ENCODE results near the gene DLAT.
A peak's percentile ranks its signal among the peaks of the same experiment; 100 is the strongest.
"Not testable (repeated sequence)": the region's sequence is repeated elsewhere in the genome, so short reads cannot be mapped to it uniquely, and the experiment has no call there.

DLAT gene

DNA sequence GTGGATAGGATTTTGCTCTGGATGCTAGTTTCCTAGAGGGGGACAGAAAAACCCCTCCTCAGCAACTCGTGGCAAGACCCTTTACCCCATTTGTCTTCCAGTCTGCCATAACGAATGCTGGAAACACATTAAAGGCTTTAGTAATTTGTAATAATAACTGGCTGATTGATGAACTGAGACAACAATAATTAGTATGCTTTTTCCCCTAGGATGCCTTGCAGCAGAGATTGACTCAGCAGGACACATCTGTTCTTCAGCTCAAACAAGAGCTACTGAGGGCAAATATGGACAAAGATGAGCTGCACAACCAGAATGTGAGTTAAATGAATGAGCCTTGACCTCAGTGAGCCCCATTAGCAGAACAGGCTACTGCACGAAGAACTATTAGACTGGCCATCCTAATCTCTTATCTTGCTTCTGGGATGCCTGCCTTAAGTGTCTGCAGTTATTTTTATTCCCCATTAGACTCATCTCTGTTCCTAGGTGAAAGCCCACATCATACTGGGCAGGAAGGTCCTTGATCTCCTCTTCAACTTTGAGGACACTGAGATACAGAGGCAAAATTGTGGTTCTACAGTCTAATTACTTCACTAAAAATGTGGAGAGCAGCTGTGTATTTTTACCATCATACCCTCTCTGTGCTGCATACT is 32.9 kb upstream of the DLAT start:
- Mint-ChIP-seq H3K4me1 (no peaks in the 10 kb centered on the region), H3K36me3 (no peaks in the 10 kb centered on the region), H3K4me3 (no peak overlapping the region), H3K9me3 (no peaks in the 10 kb centered on the region), H3K27ac (no peak overlapping the region), H3K27me3 (no peaks in the 10 kb centered on the region)
- DNase-seq (no peak), ATAC-seq (replicated peaks) (no peak)

DNA sequence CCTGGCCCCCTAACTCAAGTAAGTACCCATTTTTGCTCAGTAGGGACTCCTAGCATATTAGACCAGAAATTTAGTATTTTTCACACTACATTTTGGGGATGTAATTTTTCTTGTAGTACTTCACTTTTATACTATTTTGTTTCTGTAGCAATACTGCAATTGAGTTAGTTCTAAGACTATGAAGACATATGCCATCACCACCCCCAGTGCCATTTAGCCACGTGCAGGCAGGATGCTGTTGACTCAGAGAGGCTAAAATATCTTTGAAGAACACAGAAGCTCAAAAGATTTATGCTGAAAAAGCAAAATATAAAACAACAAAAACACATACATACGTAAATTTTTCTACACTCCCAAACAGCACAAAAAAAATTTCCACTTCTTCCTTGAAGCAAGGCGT is 29.1 kb upstream of the DLAT start:
- Mint-ChIP-seq H3K27me3 (peaks cover 4 to 8% of the 10 kb centered on the region in 2 donors), H3K27ac (no peak overlapping the region), H3K36me3 (no peaks in the 10 kb centered on the region), H3K4me3 (no peak overlapping the region), H3K9me3 (no peaks in the 10 kb centered on the region), H3K4me1 (peaks cover 2 to 4% of the 10 kb centered on the region in 2 donors)
- ATAC-seq (replicated peaks) (no peak), DNase-seq (no peak)

DNA sequence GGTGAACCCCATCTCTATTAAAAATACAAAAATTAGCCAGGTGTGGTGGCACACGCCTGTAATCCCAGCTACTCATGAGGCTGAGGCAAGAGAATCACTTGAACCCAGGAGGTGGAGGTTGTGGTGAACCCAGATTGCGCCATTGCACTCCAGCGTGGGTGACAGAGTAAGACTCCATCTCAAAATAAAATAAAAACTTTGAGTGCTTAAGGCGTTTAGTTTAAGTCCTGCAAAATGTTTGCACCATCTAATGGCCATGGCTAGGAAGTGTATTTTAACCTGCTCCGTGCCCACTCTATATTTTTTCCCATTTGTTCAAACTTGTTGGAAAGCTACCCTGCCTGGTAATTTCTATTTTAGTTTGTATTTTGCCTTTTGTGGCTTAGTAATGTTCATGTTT is 28.5 kb upstream of the DLAT start:
- not testable (repeated sequence) for ATAC-seq (replicated peaks); H3K36me3 Mint-ChIP-seq; H3K4me1 Mint-ChIP-seq; H3K27ac Mint-ChIP-seq; H3K4me3 Mint-ChIP-seq; H3K9me3 Mint-ChIP-seq; DNase-seq
- peaks cover 8 to 13% of the 10 kb centered on the region in 2 donors for H3K27me3 Mint-ChIP-seq

DNA sequence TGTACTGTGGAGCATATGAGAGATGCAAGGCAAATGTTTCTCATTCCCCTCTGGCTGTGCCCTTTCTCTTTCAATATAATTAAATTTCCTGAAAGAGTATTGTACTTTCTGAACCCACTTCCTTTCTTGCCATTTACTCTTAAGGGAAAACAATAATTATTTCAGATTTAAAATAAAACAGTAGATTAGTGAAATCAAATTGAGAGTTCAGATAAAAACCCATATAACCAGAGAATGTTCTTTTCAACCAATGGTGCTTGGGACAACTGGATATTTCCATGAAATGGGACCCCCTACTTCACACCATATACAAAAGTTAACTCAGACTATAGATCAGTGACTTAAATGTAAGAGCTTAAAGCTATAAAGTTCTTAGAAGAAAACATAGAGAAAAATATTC is 26.1 kb upstream of the DLAT start:
- no peaks in the 10 kb centered on the region for H3K9me3 Mint-ChIP-seq
- no peak overlapping the region for H3K4me3 Mint-ChIP-seq
- ATAC-seq (replicated peaks) (no peak), DNase-seq (no peak)
- no peak overlapping the region for H3K27ac Mint-ChIP-seq
- peaks cover 17 to 21% of the 10 kb centered on the region in 2 donors for H3K27me3 Mint-ChIP-seq
- no peaks in the 10 kb centered on the region for H3K36me3 Mint-ChIP-seq
- H3K4me1 Mint-ChIP-seq, result peaks cover 2 to 4% of the 10 kb centered on the region in 2 donors

DNA sequence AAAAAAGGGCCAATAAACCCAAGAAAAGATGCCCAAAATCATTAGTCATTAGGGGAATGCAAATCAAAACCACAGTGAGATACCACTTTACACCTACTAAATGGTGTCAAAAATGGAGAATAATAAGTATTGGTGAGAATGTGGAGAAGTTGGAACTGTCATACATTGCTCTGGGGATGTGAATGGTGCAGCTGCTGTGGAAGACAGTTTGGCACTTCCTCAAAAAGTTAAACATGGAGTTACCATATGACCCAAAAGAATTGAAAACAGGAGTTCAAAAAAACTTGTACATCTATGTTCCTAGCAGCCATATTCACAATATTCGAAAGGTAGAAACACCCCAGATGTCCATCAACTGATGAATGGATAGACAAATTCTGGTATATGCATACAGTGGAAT is 24.5 kb upstream of the DLAT start:
- no peak for DNase-seq
- H3K4me3 Mint-ChIP-seq, result no peak overlapping the region
- H3K9me3 Mint-ChIP-seq, result no peaks in the 10 kb centered on the region
- peaks cover 23 to 30% of the 10 kb centered on the region in 2 donors for H3K27me3 Mint-ChIP-seq
- ATAC-seq (replicated peaks), result no peak
- peaks cover 4 to 11% of the 10 kb centered on the region in 2 donors for H3K4me1 Mint-ChIP-seq
- peaks cover 0 to 5% of the 10 kb centered on the region in 2 donors for H3K36me3 Mint-ChIP-seq
- no peak overlapping the region for H3K27ac Mint-ChIP-seq

DNA sequence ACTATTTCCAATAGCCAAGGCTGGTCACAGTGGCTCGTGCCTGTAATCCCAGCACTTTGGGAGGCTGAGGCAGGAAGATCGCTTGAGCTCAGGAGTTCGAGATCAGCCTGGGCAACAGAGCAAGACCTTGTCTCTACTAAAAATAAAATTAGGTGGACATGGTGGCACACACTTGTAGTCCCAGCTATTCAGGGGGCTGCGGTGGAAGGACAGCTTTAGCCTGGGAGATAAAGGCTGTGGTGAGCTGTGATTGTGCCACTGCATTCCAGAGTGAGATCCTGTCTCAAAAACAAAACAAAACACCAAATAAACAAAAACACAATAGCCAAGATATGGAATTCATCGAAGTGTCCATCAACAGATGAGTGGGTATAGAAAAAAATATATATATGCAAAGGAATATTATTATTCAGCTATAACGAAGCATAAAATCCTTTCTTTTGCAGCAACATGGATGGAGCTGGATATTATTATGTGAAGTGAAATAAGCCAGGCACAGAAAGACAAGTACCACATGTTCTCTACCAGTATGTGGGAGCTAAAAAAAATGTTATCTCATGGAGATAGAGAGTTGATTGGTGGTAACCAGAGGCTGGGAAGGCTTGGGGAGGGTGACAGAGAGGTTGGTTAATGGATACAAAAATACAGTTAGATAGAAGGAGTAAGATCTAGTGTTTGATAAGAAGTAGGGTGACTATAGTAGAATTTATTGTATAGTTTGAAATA is 22.6 kb upstream of the DLAT start:
- no peaks in the 10 kb centered on the region for H3K9me3 Mint-ChIP-seq

DNA sequence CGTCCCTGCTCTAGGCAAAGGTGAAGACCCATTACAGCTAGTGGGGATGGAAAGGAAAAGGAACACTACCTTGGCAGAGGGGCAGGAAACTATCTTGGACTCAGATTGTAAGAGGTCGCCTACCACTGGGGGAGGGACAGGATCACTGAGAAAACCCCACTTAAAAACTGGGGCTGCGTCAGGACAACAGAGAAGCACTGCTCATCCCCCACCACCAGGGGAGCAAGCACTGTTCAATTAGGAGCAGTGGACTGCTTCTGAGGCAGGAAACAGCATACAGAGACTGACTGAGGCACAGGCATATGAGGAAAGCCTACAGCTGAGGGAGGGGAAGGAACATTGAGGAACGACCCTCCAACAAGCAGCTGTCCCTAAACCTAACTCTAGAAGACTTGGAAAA is 20.8 kb upstream of the DLAT start:
- ATAC-seq (replicated peaks) (peak; percentile 82 to 85), DNase-seq (no peak)
- no peaks in the 10 kb centered on the region for H3K9me3 Mint-ChIP-seq
- H3K36me3 Mint-ChIP-seq, result peaks cover 0 to 5% of the 10 kb centered on the region in 2 donors
- no peak overlapping the region for H3K4me3 Mint-ChIP-seq
- H3K27ac Mint-ChIP-seq, result no peak overlapping the region
- H3K4me1 Mint-ChIP-seq, result peaks cover 1 to 7% of the 10 kb centered on the region in 2 donors
- peaks cover 42 to 51% of the 10 kb centered on the region in 2 donors for H3K27me3 Mint-ChIP-seq

More for the DNA sequence above, 22.6 kb upstream of the DLAT start:
- peaks cover 0 to 5% of the 10 kb centered on the region in 2 donors for H3K36me3 Mint-ChIP-seq
- peaks cover 32 to 38% of the 10 kb centered on the region in 2 donors for H3K27me3 Mint-ChIP-seq
- no peak overlapping the region for H3K27ac Mint-ChIP-seq
- ATAC-seq (replicated peaks), result no peak
- H3K4me3 Mint-ChIP-seq, result no peak overlapping the region
- no peak for DNase-seq
- peaks cover 4 to 11% of the 10 kb centered on the region in 2 donors for H3K4me1 Mint-ChIP-seq

DNA sequence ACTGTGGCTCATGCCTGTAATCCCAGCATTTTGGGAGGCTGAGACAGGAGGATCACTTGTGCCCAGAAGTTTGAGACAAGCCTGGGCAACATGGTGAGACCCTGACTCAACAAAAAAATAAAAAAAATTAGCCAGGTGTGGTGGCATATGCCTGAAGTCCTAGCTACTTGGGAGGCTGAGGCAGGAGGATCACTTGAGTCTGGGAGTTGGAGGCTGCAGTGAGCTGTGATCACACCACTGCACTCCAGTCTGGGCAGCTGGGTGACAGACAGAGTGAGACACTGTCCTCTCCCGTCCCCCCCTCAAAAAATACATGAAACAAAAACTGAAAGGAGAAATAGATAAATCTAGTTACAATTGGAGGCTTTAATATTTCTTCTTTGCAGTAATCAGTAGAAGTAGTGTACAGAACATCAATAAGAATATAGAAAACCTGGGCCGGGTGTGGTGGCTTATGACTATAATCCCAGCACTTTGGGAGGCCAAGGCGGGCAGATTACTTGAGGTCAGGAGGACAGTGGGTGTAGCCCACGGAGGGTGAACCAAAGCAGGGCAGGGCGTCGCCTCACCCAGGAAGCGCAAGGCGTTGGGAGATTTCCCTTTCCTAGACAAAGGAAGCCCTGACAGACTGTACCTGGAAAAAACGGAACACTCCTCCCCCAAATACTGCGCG is 19.6 kb upstream of the DLAT start:
- no peak for DNase-seq
- peaks cover 1 to 13% of the 10 kb centered on the region in 2 donors for H3K4me1 Mint-ChIP-seq
- no peaks in the 10 kb centered on the region for H3K9me3 Mint-ChIP-seq

DNA sequence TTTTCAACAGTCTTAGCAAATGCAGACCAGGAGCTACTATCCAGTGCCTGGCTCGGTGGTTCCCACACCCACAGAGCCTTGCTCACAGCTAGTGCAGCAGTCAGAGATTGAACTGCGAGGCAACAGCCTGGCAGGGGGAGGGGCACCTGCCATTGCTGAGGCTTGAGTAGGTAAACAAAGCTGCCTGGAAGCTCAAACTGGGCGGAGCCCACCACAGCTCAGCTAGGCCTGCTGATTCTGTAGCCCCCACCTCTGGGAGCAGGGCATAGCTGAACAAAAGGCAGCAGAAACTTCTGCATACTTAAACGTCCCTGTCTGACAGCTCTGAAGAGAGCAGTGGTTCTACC is 19.1 kb upstream of the DLAT start:
- H3K4me1 Mint-ChIP-seq, result peaks cover 1 to 13% of the 10 kb centered on the region in 2 donors
- not testable (repeated sequence) for H3K4me3 Mint-ChIP-seq; ATAC-seq (replicated peaks); H3K9me3 Mint-ChIP-seq; DNase-seq; H3K36me3 Mint-ChIP-seq; H3K27ac Mint-ChIP-seq
- peaks cover 43 to 46% of the 10 kb centered on the region in 2 donors for H3K27me3 Mint-ChIP-seq

More for the DNA sequence above, 19.6 kb upstream of the DLAT start:
- ATAC-seq (replicated peaks), result no peak
- peaks cover 0 to 5% of the 10 kb centered on the region in 2 donors for H3K36me3 Mint-ChIP-seq
- no peak overlapping the region for H3K27ac Mint-ChIP-seq
- H3K4me3 Mint-ChIP-seq, result no peak overlapping the region
- H3K27me3 Mint-ChIP-seq, result peaks cover 46 to 50% of the 10 kb centered on the region in 2 donors

DNA sequence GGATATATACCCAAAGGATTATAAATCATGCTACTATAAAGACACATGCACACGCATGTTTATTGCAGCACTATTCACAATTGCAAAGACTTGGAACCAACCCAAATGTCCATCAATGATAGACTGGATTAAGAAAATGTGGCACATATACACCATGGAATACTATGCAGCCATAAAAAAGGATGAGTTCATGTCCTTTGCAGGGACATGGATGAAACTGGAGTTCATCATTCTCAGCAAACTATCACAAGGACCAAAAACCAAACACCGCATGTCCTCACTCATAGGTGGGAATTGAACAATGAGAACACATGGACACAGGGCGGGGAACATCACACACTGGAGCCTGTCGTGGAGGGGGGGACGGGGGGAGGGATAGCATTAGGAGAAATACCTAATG is 13.8 kb upstream of the DLAT start:
- H3K36me3 Mint-ChIP-seq; H3K9me3 Mint-ChIP-seq; ATAC-seq (replicated peaks); DNase-seq; H3K4me3 Mint-ChIP-seq; H3K27ac Mint-ChIP-seq: not testable (repeated sequence)
- peaks cover 3 to 13% of the 10 kb centered on the region in 2 donors for H3K4me1 Mint-ChIP-seq
- peaks cover 19 to 37% of the 10 kb centered on the region in 2 donors for H3K27me3 Mint-ChIP-seq

DNA sequence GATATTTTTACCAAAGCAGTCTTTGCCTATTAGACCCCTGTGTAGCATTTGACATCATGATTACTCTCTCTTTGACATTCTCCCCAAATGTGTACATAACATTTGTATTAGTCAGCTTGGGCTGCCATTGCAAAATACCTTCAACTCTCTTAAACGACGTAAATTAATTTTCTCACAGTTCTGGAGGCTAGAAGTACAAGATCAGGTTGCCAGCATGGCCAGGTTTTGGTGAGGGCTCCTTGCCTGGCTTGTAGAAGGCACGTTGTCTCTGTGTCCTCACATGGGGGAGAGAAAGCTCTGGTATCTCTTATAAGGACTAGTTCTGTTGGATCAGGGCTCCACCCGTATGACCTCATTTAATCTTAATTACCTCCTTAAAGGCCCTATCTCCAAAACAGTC is 12.3 kb upstream of the DLAT start:
- Mint-ChIP-seq H3K4me3 (no peak overlapping the region), H3K36me3 (no peaks in the 10 kb centered on the region), H3K4me1 (peaks cover 5 to 15% of the 10 kb centered on the region in 2 donors), H3K27me3 (peaks cover 10 to 31% of the 10 kb centered on the region in 2 donors), H3K27ac (no peak overlapping the region), H3K9me3 (no peaks in the 10 kb centered on the region)
- ATAC-seq (replicated peaks), result no peak
- DNase-seq, result no peak

DNA sequence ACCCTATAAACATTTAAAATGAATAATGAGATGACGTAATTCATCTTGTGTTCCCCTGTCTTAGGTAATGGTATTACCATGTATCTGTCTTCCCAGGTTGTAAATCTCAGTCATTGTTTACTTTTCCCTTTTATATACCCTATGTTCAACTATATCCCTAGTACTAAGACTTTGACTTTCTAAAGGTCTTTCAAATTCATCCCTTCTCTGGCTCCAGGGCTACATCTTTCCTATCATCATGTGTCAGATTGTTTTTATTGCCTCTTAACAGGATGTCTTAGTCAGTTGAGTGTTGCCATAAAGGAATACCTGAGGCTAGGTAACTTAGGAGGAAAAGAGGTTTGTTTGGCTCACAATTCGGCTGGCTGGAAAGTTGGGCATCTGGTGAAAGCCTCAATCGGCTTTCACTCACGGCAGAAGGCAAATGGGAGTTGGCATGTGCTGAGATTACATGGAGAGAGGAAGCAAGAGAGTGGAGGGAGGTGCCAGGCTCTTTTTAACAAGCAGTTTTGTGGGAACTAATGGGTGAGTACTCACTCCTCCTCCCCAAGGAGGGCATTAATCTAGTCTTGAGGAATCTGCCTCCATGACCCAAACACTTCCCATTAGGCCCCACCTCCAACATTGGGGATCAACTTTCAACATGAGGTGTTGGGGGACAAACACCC is 11.6 kb upstream of the DLAT start:
- no peak for DNase-seq
- no peaks in the 10 kb centered on the region for H3K36me3 Mint-ChIP-seq

DNA sequence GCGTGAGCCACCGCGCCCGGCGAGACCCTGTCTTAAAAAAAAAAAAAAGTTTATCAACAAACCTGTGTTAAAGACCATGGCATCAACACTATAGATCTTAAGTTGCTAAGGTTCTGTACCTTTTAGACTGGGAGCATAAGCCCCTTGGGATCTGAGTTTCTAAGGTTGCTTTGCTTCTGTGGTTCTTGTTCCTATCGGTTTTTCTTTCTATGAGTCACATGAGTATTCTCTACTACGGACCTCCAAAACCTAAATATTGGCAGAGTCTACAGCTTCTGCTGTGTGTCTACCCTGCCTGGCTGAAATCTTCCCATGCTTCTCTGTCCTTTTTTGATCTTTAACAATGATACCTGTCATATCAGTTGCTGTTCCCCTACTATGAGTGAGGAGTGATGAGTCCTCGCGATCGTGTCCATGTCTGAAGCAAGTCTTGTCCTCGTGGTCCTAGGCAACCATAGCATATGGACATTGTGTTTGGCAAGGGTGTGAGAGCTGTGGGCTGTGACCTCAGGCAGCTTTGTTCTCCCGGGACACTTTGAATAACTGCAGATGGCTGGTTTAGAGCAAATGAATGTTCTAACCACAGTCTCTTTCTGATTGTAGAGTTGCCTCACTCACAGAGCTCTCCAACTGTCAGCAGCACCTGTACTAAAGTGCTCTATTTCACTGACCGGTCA is 9.0 kb upstream of the DLAT start:
- no peaks in the 10 kb centered on the region for H3K36me3 Mint-ChIP-seq
- DNase-seq, result no peak
- peaks cover 0 to 13% of the 10 kb centered on the region in 2 donors for H3K27me3 Mint-ChIP-seq
- no peaks in the 10 kb centered on the region for H3K9me3 Mint-ChIP-seq
- no peak overlapping the region for H3K27ac Mint-ChIP-seq
- ATAC-seq (replicated peaks), result peak; percentile 80 to 89
- peak overlapping the region; percentile 12 to 63 for H3K4me3 Mint-ChIP-seq
- peaks cover 5 to 9% of the 10 kb centered on the region in 2 donors for H3K4me1 Mint-ChIP-seq

More for the DNA sequence above, 11.6 kb upstream of the DLAT start:
- H3K4me3 Mint-ChIP-seq, result no peak overlapping the region
- no peak for ATAC-seq (replicated peaks)
- H3K9me3 Mint-ChIP-seq, result no peaks in the 10 kb centered on the region
- no peak overlapping the region for H3K27ac Mint-ChIP-seq
- H3K27me3 Mint-ChIP-seq, result peaks cover 3 to 25% of the 10 kb centered on the region in 2 donors
- peaks cover 5 to 15% of the 10 kb centered on the region in 2 donors for H3K4me1 Mint-ChIP-seq

All from stimulated activated naive B cell treated with anti-CD40 and anti-IgM and Interleukin-4, amounts not matched to agents 10 μg/mL and 1 μg/mL and 100 μg/mL, for 72 hours (primary cell).